HCT116 (cell line): ENCODE measurements around the gene SERPINI2. TPM values are rescaled to one million over a fixed set of nuclear protein-coding genes. Genes with fewer than 3 reads are reported as not detected.

Experiments
- ATAC-seq: fragments of 200-7000 bp; cut with Tn5 transposase; 2 replicates; pipeline ENCODE4 v1.9.1; 2020; ENCODE audit warnings: mild to moderate bottlenecking, moderate library complexity
- BruUV-seq: library from RNA; stranded (reverse); fragments of 400-500 nt; replicated peaks from 2 replicates; lab custom pipeline; 2021; lab: Mats Ljungman, UMichigan
- CTCF ChIA-PET: fragments of 300-600 bp; sonication (Branson Sonifier 250); formaldehyde crosslinking; loops from one replicate; lab custom pipeline; 2021; ENCODE audit warnings: antibody characterized with exemption; lab: Charles Lee
- POLR2A ChIA-PET: fragments of 300-600, 350-600 bp; sonication (Branson Sonifier 250); formaldehyde crosslinking; loops from one replicate; lab custom pipeline; 2021; ENCODE audit warnings: antibody characterized with exemption; lab: Charles Lee
- RAD21 ChIA-PET, 2 experiments: fragments of 300-600 bp; sonication (Branson Sonifier 250); formaldehyde crosslinking; loops; one replicate each; lab custom pipeline; 2023; ENCODE audit warnings: low total read pairs in 2 of 2; ENCODE audit not compliant: uncharacterized antibody in 2 of 2, unreplicated experiment in 2 of 2, low non-redundant PET in 1 of 2; lab: Charles Lee
- DNase-seq: peaks from one replicate; pipeline ENCODE4 v3.0.0-alpha.2; 2010; ENCODE audit warnings: low read depth, low spot score
- H2AFZ ChIP-seq: fragments of 200-600 bp; shearing (Covaris generic), sonication (generic); 2 replicates; pipeline ENCODE4 v1.6.1; 2017; ENCODE audit warnings: low read depth, mixed run types, mixed read lengths, antibody characterized with exemption, low read length; ENCODE audit not compliant: poor library complexity, severe bottlenecking
- H3K27ac ChIP-seq: 2 replicates; pipeline ENCODE4 v1.5.1; 2012; ENCODE audit warnings: low read depth, low read length
- H3K27me3 ChIP-seq: fragments of 200-600 bp; sonication (generic); 2 replicates; pipeline ENCODE4 v1.6.1; 2016; ENCODE audit warnings: mixed run types, low read length, mixed read lengths; ENCODE audit not compliant: insufficient read depth
- H3K36me3 ChIP-seq, 2 experiments: fragments of 200-500 bp in 1 of 2; fragments of 200-600 bp in 1 of 2; sonication (Bioruptor generic) in 1 of 2; sonication (generic) in 1 of 2; 2 replicates each; pipeline versions ENCODE4 v1.5.1 to v1.6.1; 2014 to 2016; ENCODE audit warnings: low read length in 2 of 2, inconsistent platforms in 1 of 2, mixed read lengths in 1 of 2, mixed run types in 1 of 2; ENCODE audit not compliant: insufficient read depth in 2 of 2, control insufficient read depth in 1 of 2
- H3K4me1 ChIP-seq, 2 experiments: fragments of 200-600 bp in 1 of 2; sonication (generic) in 1 of 2; 2 replicates each; pipeline versions ENCODE4 v1.5.1 to v1.6.1; 2012 to 2017; ENCODE audit warnings: low read length in 2 of 2, inconsistent platforms in 1 of 2, mild to moderate bottlenecking in 1 of 2, mixed read lengths in 1 of 2, mixed run types in 1 of 2, moderate library complexity in 1 of 2; ENCODE audit not compliant: insufficient read depth in 2 of 2, control insufficient read depth in 1 of 2
- H3K4me2 ChIP-seq: fragments of 200-600 bp; sonication (generic); 2 replicates; pipeline ENCODE4 v1.6.1; 2017; ENCODE audit warnings: mixed run types, low read length, mixed read lengths
- H3K4me3 ChIP-seq, 2 experiments: fragments of 200-600 bp in 1 of 2; sonication (generic) in 1 of 2; replicated peaks in 1 of 2; 2 replicates each; pipeline ENCODE4 v1.5.1; 2011 to 2016; ENCODE audit warnings: low read length in 2 of 2, control low read depth in 1 of 2, low read depth in 1 of 2, mild to moderate bottlenecking in 1 of 2, mixed read lengths in 1 of 2, mixed run types in 1 of 2
- H3K79me2 ChIP-seq: fragments of 200-600 bp; sonication (generic); 2 replicates; pipeline ENCODE4 v1.6.1; 2017; ENCODE audit warnings: mild to moderate bottlenecking, mixed run types, low read length, moderate library complexity, mixed read lengths; ENCODE audit not compliant: insufficient read depth
- H3K9ac ChIP-seq: fragments of 200-600 bp; sonication (generic); 2 replicates; pipeline ENCODE4 v1.6.1; 2016; ENCODE audit warnings: low read length, mixed read lengths
- H3K9me2 ChIP-seq: fragments of 200-600 bp; sonication (generic), shearing (Covaris generic); 2 replicates; pipeline ENCODE4 v1.6.1; 2017; ENCODE audit warnings: mixed run types, mild to moderate bottlenecking, moderate library complexity; ENCODE audit not compliant: insufficient read depth
- H3K9me3 ChIP-seq, 2 experiments: fragments of 200-500 bp in 1 of 2; fragments of 200-600 bp in 1 of 2; sonication (Bioruptor generic) in 1 of 2; sonication (generic) in 1 of 2; 2 replicates each; pipeline ENCODE4 v1.6.1; 2014 to 2017; ENCODE audit warnings: low read length in 2 of 2, mixed read lengths in 2 of 2, inconsistent platforms in 1 of 2, low read depth in 1 of 2, mild to moderate bottlenecking in 1 of 2, mixed run types in 1 of 2, moderate library complexity in 1 of 2; ENCODE audit not compliant: control insufficient read depth in 1 of 2, insufficient read depth in 1 of 2
- H4K20me1 ChIP-seq: fragments of 200-600 bp; sonication (generic), shearing (Covaris generic); 2 replicates; pipeline ENCODE4 v1.6.1; 2017; ENCODE audit warnings: mixed run types, mild to moderate bottlenecking, moderate library complexity; ENCODE audit not compliant: insufficient read depth
- CBX3 ChIP-seq: IDR thresholded peaks from 2 replicates; pipeline ENCODE4 v1.6.1; 2012; ENCODE audit warnings: low read depth
- EGR1 ChIP-seq: IDR thresholded peaks from 2 replicates; pipeline ENCODE4 v1.6.1; 2012; ENCODE audit warnings: low read depth
- EZH2phosphoT487 ChIP-seq: fragments of 200-600 bp; IDR thresholded peaks from 2 replicates; pipeline ENCODE4 v1.6.1; 2018; ENCODE audit warnings: antibody characterized with exemption, borderline replicate concordance
- FOSL1 ChIP-seq: IDR thresholded peaks from 2 replicates; pipeline ENCODE4 v1.6.1; 2012; ENCODE audit warnings: low read depth
- POLR2A ChIP-seq: IDR thresholded peaks from 2 replicates; pipeline ENCODE4 v1.7.0; 2011; ENCODE audit warnings: borderline replicate concordance; ENCODE audit not compliant: insufficient read depth, insufficient read length; ENCODE audit errors: extremely low read depth
- RAD21 ChIP-seq: IDR thresholded peaks from 2 replicates; pipeline ENCODE4 v1.6.1; 2012; ENCODE audit warnings: low read depth, mild to moderate bottlenecking
- SIN3A ChIP-seq: IDR thresholded peaks from 2 replicates; pipeline ENCODE4 v1.6.1; 2012; ENCODE audit warnings: low read depth
- SP1 ChIP-seq: IDR thresholded peaks from 2 replicates; pipeline ENCODE4 v1.6.1; 2012; ENCODE audit warnings: low read depth
- YY1 ChIP-seq: IDR thresholded peaks from 2 replicates; pipeline ENCODE4 v1.6.1; 2011; ENCODE audit warnings: low read length, low read depth, moderate library complexity, mild to moderate bottlenecking; ENCODE audit not compliant: insufficient replicate concordance; ENCODE audit errors: extremely low read depth
- ZFX ChIP-seq: fragments of 450-650 bp; IDR thresholded peaks from 2 replicates; pipeline ENCODE4 v1.6.1; 2017
- intact Hi-C: fragments of 100-400 bp; cut with micrococcal nuclease; formaldehyde crosslinking; loops from 2 replicates; pipeline ENCODE4 v1.10.0; 2022
- total RNA-seq: library from RNA; stranded (reverse); gene quantifications from one replicate; pipeline ENCODE4 v1.2.1, GENCODE V29; 2021; ENCODE audit not compliant: unreplicated experiment
- TF ChIP-seq, protein P1 (sequence below): IDR thresholded peaks from 2 replicates; pipeline ENCODE4 v1.6.1; 2012
- TF ChIP-seq, protein P2 (sequence below), 3 experiments: fragments of 200-600 bp in 1 of 3; sonication (generic) in 1 of 3; IDR thresholded peaks in 2 of 3; conservative IDR thresholded peaks in 1 of 3; 2 replicates each; pipeline ENCODE4 v1.5.1; 2012 to 2017; ENCODE audit warnings: low read depth in 2 of 3, low read length in 2 of 3, antibody characterized with exemption in 1 of 3, borderline replicate concordance in 1 of 3, control low read depth in 1 of 3, mild to moderate bottlenecking in 1 of 3, mixed read lengths in 1 of 3, mixed run types in 1 of 3, moderate library complexity in 1 of 3; ENCODE audit not compliant: insufficient read depth in 1 of 3
- TF ChIP-seq, protein P3 (sequence below): IDR thresholded peaks from 2 replicates; pipeline ENCODE4 v1.6.1; 2012; ENCODE audit warnings: low read depth

Gene SERPINI2
- total RNA-seq, 1 experiment from 2014 or later = 0.27 TPM

DNA sequence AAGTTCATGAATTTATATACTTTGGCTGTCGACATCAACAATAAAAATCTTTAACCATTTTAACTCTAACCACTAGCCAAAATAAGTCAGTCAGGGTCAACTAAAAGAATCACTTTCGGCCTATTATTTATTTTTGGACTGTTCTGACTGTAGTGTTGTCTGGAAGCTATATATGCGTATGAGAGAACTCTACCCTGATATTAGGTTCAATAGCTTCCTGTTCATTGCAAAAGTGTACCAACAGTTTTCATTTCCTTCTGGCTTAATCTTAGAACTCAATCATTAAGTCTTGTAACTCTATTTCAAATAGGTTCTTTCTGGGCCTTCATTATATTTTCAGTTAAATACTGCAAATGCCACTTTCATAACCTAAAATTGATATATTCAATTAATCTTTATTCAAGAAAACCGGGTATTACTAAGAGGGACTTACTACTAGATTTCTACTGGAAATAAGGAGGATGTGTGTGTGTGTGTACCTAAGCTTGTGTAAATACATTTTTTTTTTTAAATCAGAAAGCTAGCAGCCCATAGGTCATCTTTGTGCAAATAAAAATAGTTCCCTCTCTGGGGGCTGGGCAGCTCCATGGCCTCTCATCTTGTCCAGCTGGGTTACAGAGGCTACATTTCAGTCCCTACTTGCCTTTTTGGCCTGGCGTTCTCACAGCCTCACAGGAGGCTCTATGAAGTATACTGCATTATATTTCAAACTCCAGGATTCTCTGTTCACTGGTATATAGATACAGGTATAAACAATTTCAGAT is 5.8 kb downstream of the SERPINI2 start:
- CTCF ChIA-PET = no interaction called here
- Histone ChIP-seq H3K9me3 (no peaks in the 10 kb centered on the region), H3K27ac (no peak overlapping the region), H3K79me2 (no peaks in the 10 kb centered on the region), H4K20me1 (no peaks in the 10 kb centered on the region), H3K4me3 (no peak overlapping the region), H3K27me3 (no peaks in the 10 kb centered on the region), H3K4me1 (no peaks in the 10 kb centered on the region), H3K9ac (no peak overlapping the region), H3K4me2 (no peak overlapping the region), H3K36me3 (no peaks in the 10 kb centered on the region), H3K9me2 (no peaks in the 10 kb centered on the region), H2AFZ (no peak overlapping the region)
- POLR2A ChIA-PET = no interaction called here
- RAD21 ChIA-PET = no interaction called here
- TF ChIP-seq YY1 (no peak), EGR1 (no peak), SIN3A (no peak), POLR2A (no peak), CBX3 (no peak), EZH2phosphoT487 (no peak), ZFX (no peak), SP1 (no peak), FOSL1 (no peak), RAD21 (no peak)
- TF ChIP-seq, protein P1, sequence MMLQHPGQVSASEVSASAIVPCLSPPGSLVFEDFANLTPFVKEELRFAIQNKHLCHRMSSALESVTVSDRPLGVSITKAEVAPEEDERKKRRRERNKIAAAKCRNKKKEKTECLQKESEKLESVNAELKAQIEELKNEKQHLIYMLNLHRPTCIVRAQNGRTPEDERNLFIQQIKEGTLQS = no peak
- TF ChIP-seq, protein P2, sequence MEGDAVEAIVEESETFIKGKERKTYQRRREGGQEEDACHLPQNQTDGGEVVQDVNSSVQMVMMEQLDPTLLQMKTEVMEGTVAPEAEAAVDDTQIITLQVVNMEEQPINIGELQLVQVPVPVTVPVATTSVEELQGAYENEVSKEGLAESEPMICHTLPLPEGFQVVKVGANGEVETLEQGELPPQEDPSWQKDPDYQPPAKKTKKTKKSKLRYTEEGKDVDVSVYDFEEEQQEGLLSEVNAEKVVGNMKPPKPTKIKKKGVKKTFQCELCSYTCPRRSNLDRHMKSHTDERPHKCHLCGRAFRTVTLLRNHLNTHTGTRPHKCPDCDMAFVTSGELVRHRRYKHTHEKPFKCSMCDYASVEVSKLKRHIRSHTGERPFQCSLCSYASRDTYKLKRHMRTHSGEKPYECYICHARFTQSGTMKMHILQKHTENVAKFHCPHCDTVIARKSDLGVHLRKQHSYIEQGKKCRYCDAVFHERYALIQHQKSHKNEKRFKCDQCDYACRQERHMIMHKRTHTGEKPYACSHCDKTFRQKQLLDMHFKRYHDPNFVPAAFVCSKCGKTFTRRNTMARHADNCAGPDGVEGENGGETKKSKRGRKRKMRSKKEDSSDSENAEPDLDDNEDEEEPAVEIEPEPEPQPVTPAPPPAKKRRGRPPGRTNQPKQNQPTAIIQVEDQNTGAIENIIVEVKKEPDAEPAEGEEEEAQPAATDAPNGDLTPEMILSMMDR (IDR thresholded peaks at IDR 0.05 in 2 of 3, conservative IDR thresholded peaks at IDR 0.05 in 1 of 3; ENCODE audit: borderline replicate concordance in 1 of 3, insufficient read depth in 1 of 3, low read depth in 2 of 3, low read length in 2 of 3) = no peak
- TF ChIP-seq, protein P3, sequence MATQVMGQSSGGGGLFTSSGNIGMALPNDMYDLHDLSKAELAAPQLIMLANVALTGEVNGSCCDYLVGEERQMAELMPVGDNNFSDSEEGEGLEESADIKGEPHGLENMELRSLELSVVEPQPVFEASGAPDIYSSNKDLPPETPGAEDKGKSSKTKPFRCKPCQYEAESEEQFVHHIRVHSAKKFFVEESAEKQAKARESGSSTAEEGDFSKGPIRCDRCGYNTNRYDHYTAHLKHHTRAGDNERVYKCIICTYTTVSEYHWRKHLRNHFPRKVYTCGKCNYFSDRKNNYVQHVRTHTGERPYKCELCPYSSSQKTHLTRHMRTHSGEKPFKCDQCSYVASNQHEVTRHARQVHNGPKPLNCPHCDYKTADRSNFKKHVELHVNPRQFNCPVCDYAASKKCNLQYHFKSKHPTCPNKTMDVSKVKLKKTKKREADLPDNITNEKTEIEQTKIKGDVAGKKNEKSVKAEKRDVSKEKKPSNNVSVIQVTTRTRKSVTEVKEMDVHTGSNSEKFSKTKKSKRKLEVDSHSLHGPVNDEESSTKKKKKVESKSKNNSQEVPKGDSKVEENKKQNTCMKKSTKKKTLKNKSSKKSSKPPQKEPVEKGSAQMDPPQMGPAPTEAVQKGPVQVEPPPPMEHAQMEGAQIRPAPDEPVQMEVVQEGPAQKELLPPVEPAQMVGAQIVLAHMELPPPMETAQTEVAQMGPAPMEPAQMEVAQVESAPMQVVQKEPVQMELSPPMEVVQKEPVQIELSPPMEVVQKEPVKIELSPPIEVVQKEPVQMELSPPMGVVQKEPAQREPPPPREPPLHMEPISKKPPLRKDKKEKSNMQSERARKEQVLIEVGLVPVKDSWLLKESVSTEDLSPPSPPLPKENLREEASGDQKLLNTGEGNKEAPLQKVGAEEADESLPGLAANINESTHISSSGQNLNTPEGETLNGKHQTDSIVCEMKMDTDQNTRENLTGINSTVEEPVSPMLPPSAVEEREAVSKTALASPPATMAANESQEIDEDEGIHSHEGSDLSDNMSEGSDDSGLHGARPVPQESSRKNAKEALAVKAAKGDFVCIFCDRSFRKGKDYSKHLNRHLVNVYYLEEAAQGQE = no peak
- intact Hi-C loops = no loop called here
- DNase-seq = no peak
- no TSS peak for BruUV-seq
- no peak for ATAC-seq
